GM21737 (cell line): ENCODE results near the gene FGD2.
"Not testable (repeated sequence)": the region's sequence is repeated elsewhere in the genome, so short reads cannot be mapped to it uniquely, and the experiment has no call there.

Experiments used
- ATAC-seq: cut with Tn5 transposase; IDR thresholded peaks from one replicate; pipeline ENCODE4 v1.9.1; 2021; ENCODE audit warnings: mild to moderate bottlenecking, moderate library complexity; ENCODE audit not compliant: unreplicated experiment

FGD2 gene

GRCh38 chr6:37056439-37057127, 51.1 kb downstream of the FGD2 start:
- no peak for ATAC-seq

- no peak for ATAC-seq
Observed at GRCh38 chr6:37057128-37057471, 51.6 kb downstream of the FGD2 start.

GRCh38 chr6:37057678-37058077, 52.2 kb downstream of the FGD2 start:
- ATAC-seq = no peak

GRCh38 chr6:37058084-37058586, 52.7 kb downstream of the FGD2 start:
- no peak for ATAC-seq

GRCh38 chr6:37058984-37059343, 53.5 kb downstream of the FGD2 start:
- not testable (repeated sequence) for ATAC-seq

GRCh38 chr6:37059344-37060194, 54.1 kb downstream of the FGD2 start:
- no peak for ATAC-seq

GRCh38 chr6:37060195-37060559, 54.7 kb downstream of the FGD2 start:
- ATAC-seq = no peak

- ATAC-seq = no peak
Observed at GRCh38 chr6:37061157-37061804, 55.8 kb downstream of the FGD2 start.

GRCh38 chr6:37062424-37062823, 57.0 kb downstream of the FGD2 start:
- ATAC-seq = no peak

GRCh38 chr6:37068356-37069270, 63.2 kb downstream of the FGD2 start:
- ATAC-seq = no peak

GRCh38 chr6:37069639-37070038, 64.2 kb downstream of the FGD2 start:
- no peak for ATAC-seq

GRCh38 chr6:37072526-37072925, 67.1 kb downstream of the FGD2 start:
- no peak for ATAC-seq

- ATAC-seq = no peak
Observed at GRCh38 chr6:37074053-37074827, 68.8 kb downstream of the FGD2 start.

GRCh38 chr6:37077191-37077904, 71.9 kb downstream of the FGD2 start:
- ATAC-seq = no peak

GRCh38 chr6:37077905-37078296, 72.4 kb downstream of the FGD2 start:
- ATAC-seq = no peak
